Measurements from ENCODE around the gene HCAR3. TPM values are rescaled to one million over a fixed set of nuclear protein-coding genes. Genes with fewer than 3 reads are reported as not detected.

Gene HCAR3
- total RNA-seq, 2 donors from 2014 or later, result not detected

GRCh38 chr12:122749569-122750332 is 33.1 kb upstream of the HCAR3 start:
- no peak for TF ChIP-seq CTCF (IDR thresholded peaks at IDR 0.05)
- H3K4me3 ChIP-seq, result no peak overlapping the region
- DNase-seq (ENCODE audit: low spot score), result no peak
- H3K4me1 ChIP-seq, result peaks cover 0 to 17% of the 10 kb centered on the region in 2 donors
- no peaks in the 10 kb centered on the region for H3K27me3 ChIP-seq
- no peaks in the 10 kb centered on the region for H3K9me3 ChIP-seq
- no peak overlapping the region for H3K27ac ChIP-seq
- H3K36me3 ChIP-seq, result no peaks in the 10 kb centered on the region

GRCh38 chr12:122747224-122748135 is 30.9 kb upstream of the HCAR3 start:
- no peaks in the 10 kb centered on the region for H3K36me3 ChIP-seq
- H3K27me3 ChIP-seq, result no peaks in the 10 kb centered on the region
- TF ChIP-seq CTCF (IDR thresholded peaks at IDR 0.05), result no peak
- no peak for DNase-seq (ENCODE audit: low spot score)
- H3K27ac ChIP-seq, result no peak overlapping the region
- H3K4me1 ChIP-seq, result peaks cover 0 to 3% of the 10 kb centered on the region in 2 donors
- no peaks in the 10 kb centered on the region for H3K9me3 ChIP-seq
- no peak overlapping the region for H3K4me3 ChIP-seq

DNA sequence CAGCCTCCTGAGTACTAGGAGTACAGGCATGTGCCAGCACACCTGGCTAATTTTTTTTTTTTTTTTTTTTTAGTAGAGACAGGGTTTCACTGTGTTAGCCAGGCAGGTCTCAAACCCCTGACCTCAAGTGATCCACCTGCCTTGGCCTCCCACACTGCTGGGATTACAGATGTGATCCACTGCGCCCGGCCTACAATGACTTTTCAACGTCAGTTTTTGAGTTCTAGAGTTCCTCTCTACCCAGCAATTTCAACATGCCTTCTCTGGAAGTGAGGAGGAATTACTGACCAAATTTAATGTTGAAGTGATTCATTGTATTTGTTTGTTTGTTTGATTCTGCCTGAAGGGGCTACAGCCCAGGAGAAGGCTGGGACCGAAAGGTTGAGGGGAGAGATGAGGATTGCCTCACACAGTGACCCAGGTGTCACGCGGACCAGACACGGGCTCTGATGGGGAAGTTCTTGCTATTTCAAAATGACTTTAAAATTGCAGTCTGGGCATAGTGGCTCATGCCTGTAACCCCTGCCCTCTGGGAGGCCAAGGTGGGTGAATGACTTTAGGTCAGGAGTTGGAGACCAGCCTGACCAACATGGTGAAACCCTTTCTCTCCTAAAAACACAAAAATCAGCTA is 27.4 kb upstream of the HCAR3 start:
- Histone ChIP-seq H3K4me1 (no peaks in the 10 kb centered on the region), H3K36me3 (no peaks in the 10 kb centered on the region), H3K27me3 (no peaks in the 10 kb centered on the region), H3K4me3 (no peak overlapping the region), H3K9me3 (no peaks in the 10 kb centered on the region), H3K27ac (no peak overlapping the region)
- DNase-seq (ENCODE audit: low spot score), result no peak
- TF ChIP-seq CTCF (IDR thresholded peaks at IDR 0.05), result no peak

DNA sequence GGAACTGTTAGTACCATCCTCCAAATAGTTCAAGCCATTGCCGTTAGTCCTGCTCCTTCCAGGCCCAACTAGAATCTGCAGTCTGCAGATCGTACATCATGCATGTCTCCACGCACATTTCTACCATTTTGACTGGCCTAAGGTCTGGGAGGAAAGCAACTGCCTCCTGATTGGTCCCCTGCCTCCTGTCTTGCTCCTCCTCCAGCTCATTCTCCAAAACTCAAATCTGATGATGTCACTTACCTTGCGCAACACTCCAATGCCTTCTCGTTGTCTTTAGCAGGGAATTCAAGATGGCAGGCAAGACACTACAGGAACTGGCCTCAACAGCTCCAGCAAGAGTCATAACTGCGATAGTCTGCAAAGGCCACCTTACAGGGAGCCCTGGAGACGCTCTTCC is 23.7 kb upstream of the HCAR3 start:
- Histone ChIP-seq H3K9me3 (no peaks in the 10 kb centered on the region), H3K36me3 (no peaks in the 10 kb centered on the region), H3K4me1 (no peaks in the 10 kb centered on the region), H3K27ac (no peak overlapping the region), H3K4me3 (no peak overlapping the region), H3K27me3 (no peaks in the 10 kb centered on the region)
- no peak for DNase-seq (ENCODE audit: low spot score)
- TF ChIP-seq CTCF (IDR thresholded peaks at IDR 0.05), result no peak

- no peak for DNase-seq (ENCODE audit: low spot score)
- Histone ChIP-seq H3K36me3 (no peaks in the 10 kb centered on the region), H3K4me3 (no peak overlapping the region), H3K9me3 (no peaks in the 10 kb centered on the region), H3K4me1 (no peaks in the 10 kb centered on the region), H3K27ac (no peak overlapping the region), H3K27me3 (no peaks in the 10 kb centered on the region)
- TF ChIP-seq CTCF (IDR thresholded peaks at IDR 0.05), result no peak
Measured at GRCh38 chr12:122738571-122738970, 22.0 kb upstream of the HCAR3 start.

All from right atrium auricular region (tissue), 2 donors.